ENCODE data around the gene YY1. TPM values are rescaled to one million over a fixed set of nuclear protein-coding genes. Genes with fewer than 3 reads are reported as not detected.

YY1 gene
- total RNA-seq, 4 donors from 2014 or later, result 50.0 to 67.4 (median 55.6) TPM

GRCh38 chr14:100221533-100222223 is 17.3 kb upstream of the YY1 start:
- TF ChIP-seq POLR2A (IDR thresholded peaks at IDR 0.05) (no peak), CTCF (IDR thresholded peaks at IDR 0.05) (no peak)
- H3K27me3 ChIP-seq, result no peaks in the 10 kb centered on the region
- WGBS, 2 donors, result 7 to 8% methylated on average over 15 of the region's 15 CpGs
- H3K36me3 ChIP-seq, result no peaks in the 10 kb centered on the region
- H3K9me3 ChIP-seq, result no peaks in the 10 kb centered on the region
- peak; percentile 67 to 69 for DNase-seq
- intact Hi-C loops (cut with DNase I), result no loop called here
- peak overlapping the region in 2 of 3 donors; percentile 35 to 41 for H3K27ac ChIP-seq
- peaks cover 8 to 22% of the 10 kb centered on the region in 2 donors for H3K4me1 ChIP-seq
- H3K4me3 ChIP-seq (replicated peaks in 1 of 3), result peak overlapping the region in 2 of 3 donors; percentile 28 to 32

- Histone ChIP-seq H3K4me3 (replicated peaks in 1 of 3) (peak overlapping the region in 1 of 3 donors; percentile 28), H3K36me3 (no peaks in the 10 kb centered on the region), H3K4me1 (peaks cover 8 to 22% of the 10 kb centered on the region in 2 donors), H3K27me3 (no peaks in the 10 kb centered on the region), H3K27ac (peak overlapping the region in 1 of 3 donors; percentile 35), H3K9me3 (no peaks in the 10 kb centered on the region)
- intact Hi-C loops (cut with DNase I), result no loop called here
- 61 to 69% methylated on average over 13 to 14 of the region's 14 CpGs for WGBS, 2 donors
- DNase-seq, result no peak
- TF ChIP-seq CTCF (IDR thresholded peaks at IDR 0.05) (no peak), POLR2A (IDR thresholded peaks at IDR 0.05) (no peak)
Measured at GRCh38 chr14:100222224-100223093, 16.5 kb upstream of the YY1 start.

GRCh38 chr14:100223332-100224201 is 15.4 kb upstream of the YY1 start:
- Histone ChIP-seq H3K27me3 (no peaks in the 10 kb centered on the region), H3K9me3 (no peaks in the 10 kb centered on the region), H3K27ac (no peak overlapping the region), H3K36me3 (no peaks in the 10 kb centered on the region), H3K4me3 (replicated peaks in 1 of 3) (no peak overlapping the region), H3K4me1 (peaks cover 8 to 22% of the 10 kb centered on the region in 2 donors)
- TF ChIP-seq POLR2A (IDR thresholded peaks at IDR 0.05), result no peak
- TF ChIP-seq CTCF (IDR thresholded peaks at IDR 0.05), result no peak
- no peak for DNase-seq
- intact Hi-C loops (cut with DNase I), result no loop called here
- 78 to 85% methylated on average over 12 of the region's 12 CpGs for WGBS, 2 donors

GRCh38 chr14:100224229-100224866 is 14.6 kb upstream of the YY1 start:
- Histone ChIP-seq H3K9me3 (no peaks in the 10 kb centered on the region), H3K36me3 (no peaks in the 10 kb centered on the region), H3K27ac (no peak overlapping the region), H3K4me3 (replicated peaks in 1 of 3) (no peak overlapping the region), H3K4me1 (peaks cover 8 to 22% of the 10 kb centered on the region in 2 donors), H3K27me3 (no peaks in the 10 kb centered on the region)
- TF ChIP-seq CTCF (IDR thresholded peaks at IDR 0.05) (no peak), POLR2A (IDR thresholded peaks at IDR 0.05) (no peak)
- no peak for DNase-seq
- 84 to 90% methylated on average over 4 of the region's 4 CpGs for WGBS, 2 donors
- intact Hi-C loops (cut with DNase I), result no loop called here

Data from thyroid gland (tissue), 4 donors.